GM12892 (cell line): ENCODE measurements around the gene CERS2.

Experiments
- DNase-seq: peaks from one replicate; pipeline ENCODE4 v3.0.0; 2011; ENCODE audit not compliant: insufficient read length
- FAIRE-seq: peaks from 2 replicates; lab custom pipeline; 2011; peaks lifted over from hg19 to GRCh38; lab: Jason Lieb, UNC
- POLR2A ChIP-seq: IDR thresholded peaks from 2 replicates; pipeline ENCODE4 v1.6.1; 2011; ENCODE audit warnings: low read depth, low read length, control low read depth
- POLR2AphosphoS5 ChIP-seq: IDR thresholded peaks from 2 replicates; pipeline ENCODE4 v1.6.1; 2011; ENCODE audit warnings: low read depth, low read length, control low read depth
- TAF1 ChIP-seq: IDR thresholded peaks from 2 replicates; pipeline ENCODE4 v1.6.1; 2011; ENCODE audit warnings: low read depth, mild to moderate bottlenecking, control low read depth, low read length, borderline replicate concordance

CERS2 gene

GRCh38 chr1:150973836-150974579 is 627 bp downstream of the CERS2 start:
- no peak for FAIRE-seq
- peak; percentile 60 for DNase-seq
- TF ChIP-seq POLR2AphosphoS5 (0 out of 2 replicates have a peak, but pooled peaks have one; percentile 30), POLR2A (no peak; the same call in 1 of the 2 replicates)

- FAIRE-seq (no peak), DNase-seq (no peak)
- TF ChIP-seq TAF1: no peak
- TF ChIP-seq POLR2A: no peak
- no peak for TF ChIP-seq POLR2AphosphoS5
Measured at GRCh38 chr1:150973258-150973835, 1.3 kb downstream of the CERS2 start.

GRCh38 chr1:150972417-150972940 is 2.2 kb downstream of the CERS2 start:
- DNase-seq (no peak), FAIRE-seq (no peak)
- no peak for TF ChIP-seq POLR2AphosphoS5
- no peak for TF ChIP-seq TAF1
- TF ChIP-seq POLR2A: no peak

- FAIRE-seq (no peak), DNase-seq (no peak)
- no peak for TF ChIP-seq TAF1
- TF ChIP-seq POLR2AphosphoS5: no peak
- no peak for TF ChIP-seq POLR2A
Measured at GRCh38 chr1:150971583-150972416, 2.8 kb downstream of the CERS2 start.

GRCh38 chr1:150970808-150971582 is 3.6 kb downstream of the CERS2 start:
- FAIRE-seq (no peak), DNase-seq (no peak)
- TF ChIP-seq POLR2A (no peak), POLR2AphosphoS5 (no peak), TAF1 (no peak)

- FAIRE-seq: no peak
- DNase-seq: no peak
- no peak for TF ChIP-seq POLR2AphosphoS5
- TF ChIP-seq TAF1: no peak
- no peak for TF ChIP-seq POLR2A
Measured at GRCh38 chr1:150969626-150970025, 5.0 kb downstream of the CERS2 start.

GRCh38 chr1:150968491-150968890 is 6.1 kb downstream of the CERS2 start:
- FAIRE-seq: no peak
- TF ChIP-seq POLR2AphosphoS5 (no peak), POLR2A (no peak), TAF1 (no peak)
- DNase-seq: no peak

- TF ChIP-seq TAF1 (no peak), POLR2A (no peak), POLR2AphosphoS5 (no peak)
- DNase-seq: no peak
- no peak for FAIRE-seq
Measured at GRCh38 chr1:150967936-150968335, 6.7 kb downstream of the CERS2 start.

GRCh38 chr1:150966011-150966410 is 8.6 kb downstream of the CERS2 start:
- no peak for DNase-seq
- TF ChIP-seq POLR2AphosphoS5: no peak
- no peak for TF ChIP-seq TAF1
- no peak for TF ChIP-seq POLR2A
- FAIRE-seq: no peak

GRCh38 chr1:150965605-150966004 is 9.0 kb downstream of the CERS2 start:
- DNase-seq (no peak), FAIRE-seq (no peak)
- no peak for TF ChIP-seq TAF1
- no peak for TF ChIP-seq POLR2AphosphoS5
- no peak for TF ChIP-seq POLR2A

GRCh38 chr1:150964164-150964489 is 10.5 kb downstream of the CERS2 start:
- FAIRE-seq: no peak
- DNase-seq: no peak
- TF ChIP-seq POLR2A (no peak), POLR2AphosphoS5 (no peak), TAF1 (no peak)
